Natural killer cell (primary cell): ENCODE data around the gene BORCS5. TPM values are rescaled to one million over a fixed set of nuclear protein-coding genes. Genes with fewer than 3 reads are reported as not detected.
"Not testable (repeated sequence)": the region's sequence is repeated elsewhere in the genome, so short reads cannot be mapped to it uniquely, and the experiment has no call there.

Experiments
- ATAC-seq, 3 donors: fragments of 150-1000 bp in 2 of 3; fragments of 200-7000 bp in 1 of 3; cut with Tn5 transposase; 1 replicate in 1 of 3; 2 replicates in 2 of 3; pipeline ENCODE4 v1.10.0; 2021; ENCODE audit warnings: mild to moderate bottlenecking in 2 of 3, moderate library complexity in 2 of 3
- DNase-seq, 2 donors: peaks; one replicate each; pipeline versions ENCODE4 v3.0.0 to v3.0.0-alpha.2; 2013 to 2021; ENCODE audit warnings: mixed read lengths in 1 of 2
- H3K27ac ChIP-seq: one replicate; pipeline ENCODE4 v1.5.1; 2013; ENCODE audit warnings: mild to moderate bottlenecking, low read length
- H3K27me3 ChIP-seq: one replicate; pipeline ENCODE4 v1.6.1; 2013; ENCODE audit warnings: low read length; ENCODE audit not compliant: control insufficient read depth, insufficient read depth
- H3K36me3 ChIP-seq: one replicate; pipeline ENCODE4 v1.6.1; 2013; ENCODE audit warnings: low read length; ENCODE audit not compliant: control insufficient read depth, insufficient read depth
- H3K4me1 ChIP-seq: one replicate; pipeline ENCODE4 v1.6.1; 2013; ENCODE audit warnings: low read length; ENCODE audit not compliant: control insufficient read depth, insufficient read depth
- H3K4me3 ChIP-seq: one replicate; pipeline ENCODE4 v1.5.1; 2013; ENCODE audit warnings: low read length
- H3K9me3 ChIP-seq: one replicate; pipeline ENCODE4 v1.6.1; 2013; ENCODE audit warnings: low read length; ENCODE audit not compliant: control insufficient read depth, insufficient read depth
- H3K27ac Mint-ChIP-seq, 2 donors: one replicate each; pipeline ENCODE4 v1.8.0; 2022; ENCODE audit warnings: mild to moderate bottlenecking in 2 of 2, mixed read lengths in 2 of 2, moderate library complexity in 1 of 2
- H3K27me3 Mint-ChIP-seq, 2 donors: one replicate each; pipeline ENCODE4 v1.8.0; 2022; ENCODE audit warnings: low read depth in 2 of 2, mixed read lengths in 2 of 2
- H3K36me3 Mint-ChIP-seq: one replicate; pipeline ENCODE4 v1.8.0; 2022; ENCODE audit warnings: mixed read lengths
- H3K4me1 Mint-ChIP-seq, 2 donors: one replicate each; pipeline ENCODE4 v1.8.0; 2022; ENCODE audit warnings: mixed read lengths in 2 of 2
- H3K4me3 Mint-ChIP-seq: one replicate; pipeline ENCODE4 v1.8.0; 2022; ENCODE audit warnings: mild to moderate bottlenecking, moderate library complexity, mixed read lengths
- H3K9me3 Mint-ChIP-seq, 2 donors: one replicate each; pipeline ENCODE4 v1.8.0; 2022; ENCODE audit warnings: mixed read lengths in 2 of 2
- WGBS: methylation state at CpG from one replicate; pipeline ENCODE4 v1.1.7; 2013; ENCODE audit warnings: missing lambda C conversion rate; ENCODE audit not compliant: insufficient coverage; 5-methylcytosine and 5-hydroxymethylcytosine counted together
- intact Hi-C: fragments of 100-400 bp; cut with micrococcal nuclease; formaldehyde crosslinking; loops from one replicate; pipeline ENCODE4 v1.14.2; 2022
- total RNA-seq, 4 donors: library from RNA; stranded (reverse); fragments of 120-200 nt in 1 of 4; gene quantifications; one replicate each; pipeline versions ENCODE4 v1.2.3 to v1.2.4, GENCODE V29; 2013 to 2022
- TF ChIP-seq, protein P1 (sequence below): fragments of 200-600 bp; IDR thresholded peaks from one replicate; pipeline ENCODE4 v1.8.0; 2022; ENCODE audit warnings: antibody characterized with exemption

BORCS5 gene
- total RNA-seq, 3 donors from 2014 or later (not counting 1 experiment from before 2014, with no cell fraction given): 28.5 to 32.8 (median 29.2) TPM

DNA sequence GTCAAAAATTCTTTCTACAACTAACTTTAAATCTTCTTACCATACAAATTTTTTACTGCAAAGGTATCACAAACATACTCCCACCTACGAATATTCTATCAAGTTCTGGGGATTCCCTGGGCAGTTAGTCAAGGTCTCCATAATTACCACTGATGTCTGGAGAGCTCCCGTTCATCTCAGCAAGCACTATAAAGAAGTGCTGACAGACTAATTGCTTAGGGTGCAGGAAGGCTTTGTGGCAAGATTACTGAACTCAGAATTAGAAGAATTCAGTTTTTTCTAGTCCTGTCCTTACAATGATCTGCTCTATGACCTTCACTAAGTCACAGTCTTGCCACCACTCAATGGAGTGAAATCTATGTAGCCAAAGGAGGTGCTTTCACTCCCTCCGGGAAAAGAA lies 144.2 kb downstream of the BORCS5 start:
- Mint-ChIP-seq H3K27ac (peak overlapping the region in 1 of 2 donors; percentile 33), H3K4me3 (no peak overlapping the region), H3K4me1 (peaks cover 9% of the 10 kb centered on the region in 2 donors), H3K9me3 (no peaks in the 10 kb centered on the region), H3K36me3 (no peaks in the 10 kb centered on the region), H3K27me3 (no peaks in the 10 kb centered on the region)
- Histone ChIP-seq H3K27me3 (no peaks in the 10 kb centered on the region), H3K36me3 (no peaks in the 10 kb centered on the region), H3K4me1 (peaks cover 4% of the 10 kb centered on the region), H3K27ac (no peak overlapping the region), H3K4me3 (no peak overlapping the region), H3K9me3 (no peaks in the 10 kb centered on the region)
- WGBS: 84% methylated on average over 3 of the region's 3 CpGs
- ATAC-seq (no peak), DNase-seq (peak in 1 of 2 donors; percentile 28)
- TF ChIP-seq, protein P1, sequence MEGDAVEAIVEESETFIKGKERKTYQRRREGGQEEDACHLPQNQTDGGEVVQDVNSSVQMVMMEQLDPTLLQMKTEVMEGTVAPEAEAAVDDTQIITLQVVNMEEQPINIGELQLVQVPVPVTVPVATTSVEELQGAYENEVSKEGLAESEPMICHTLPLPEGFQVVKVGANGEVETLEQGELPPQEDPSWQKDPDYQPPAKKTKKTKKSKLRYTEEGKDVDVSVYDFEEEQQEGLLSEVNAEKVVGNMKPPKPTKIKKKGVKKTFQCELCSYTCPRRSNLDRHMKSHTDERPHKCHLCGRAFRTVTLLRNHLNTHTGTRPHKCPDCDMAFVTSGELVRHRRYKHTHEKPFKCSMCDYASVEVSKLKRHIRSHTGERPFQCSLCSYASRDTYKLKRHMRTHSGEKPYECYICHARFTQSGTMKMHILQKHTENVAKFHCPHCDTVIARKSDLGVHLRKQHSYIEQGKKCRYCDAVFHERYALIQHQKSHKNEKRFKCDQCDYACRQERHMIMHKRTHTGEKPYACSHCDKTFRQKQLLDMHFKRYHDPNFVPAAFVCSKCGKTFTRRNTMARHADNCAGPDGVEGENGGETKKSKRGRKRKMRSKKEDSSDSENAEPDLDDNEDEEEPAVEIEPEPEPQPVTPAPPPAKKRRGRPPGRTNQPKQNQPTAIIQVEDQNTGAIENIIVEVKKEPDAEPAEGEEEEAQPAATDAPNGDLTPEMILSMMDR: no peak
- intact Hi-C loops: no loop called here

DNA sequence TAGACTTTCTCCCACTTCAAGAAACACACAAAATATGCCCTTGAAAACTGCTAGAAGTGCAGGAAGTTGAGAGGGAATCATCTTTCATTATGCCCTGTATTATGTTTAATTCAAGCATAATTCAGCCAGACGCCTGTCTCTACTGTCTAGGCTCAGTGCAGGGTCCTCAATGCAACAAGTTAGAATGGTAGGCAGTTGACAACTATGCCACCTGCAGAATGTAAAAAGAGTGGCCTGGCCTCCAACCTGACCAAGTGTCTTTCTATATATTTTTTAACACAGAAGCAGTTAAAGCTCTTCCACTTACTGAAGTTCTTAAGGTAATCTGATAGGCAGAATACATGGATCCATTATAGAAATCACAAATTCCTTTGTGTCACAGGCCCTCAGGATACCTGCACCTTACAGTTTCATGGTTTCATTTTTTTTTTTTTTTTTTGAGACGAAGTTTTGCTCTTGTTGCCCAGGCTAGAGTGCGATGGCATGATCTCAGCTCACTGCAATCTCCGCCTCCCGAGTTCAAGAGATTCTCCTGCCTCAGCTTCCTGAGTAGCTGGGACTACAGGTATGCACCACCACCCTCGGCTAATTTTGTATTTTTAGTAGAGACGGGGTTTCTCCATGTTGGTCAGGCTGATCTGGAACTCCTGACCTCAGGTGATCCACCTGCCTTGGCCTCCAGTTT lies 145.4 kb downstream of the BORCS5 start:
- H3K27ac ChIP-seq, H3K4me3 Mint-ChIP-seq, H3K36me3 Mint-ChIP-seq, H3K36me3 ChIP-seq, H3K9me3 ChIP-seq, H3K9me3 Mint-ChIP-seq, H3K27me3 ChIP-seq, H3K4me1 ChIP-seq, ATAC-seq, intact Hi-C loops, H3K27ac Mint-ChIP-seq, H3K27me3 Mint-ChIP-seq, H3K4me3 ChIP-seq: not testable (repeated sequence)
- peak in 1 of 2 donors; percentile 26 for DNase-seq
- peaks cover 13 to 14% of the 10 kb centered on the region in 2 donors for H3K4me1 Mint-ChIP-seq
- WGBS: 88% methylated on average over 7 of the region's 7 CpGs

DNA sequence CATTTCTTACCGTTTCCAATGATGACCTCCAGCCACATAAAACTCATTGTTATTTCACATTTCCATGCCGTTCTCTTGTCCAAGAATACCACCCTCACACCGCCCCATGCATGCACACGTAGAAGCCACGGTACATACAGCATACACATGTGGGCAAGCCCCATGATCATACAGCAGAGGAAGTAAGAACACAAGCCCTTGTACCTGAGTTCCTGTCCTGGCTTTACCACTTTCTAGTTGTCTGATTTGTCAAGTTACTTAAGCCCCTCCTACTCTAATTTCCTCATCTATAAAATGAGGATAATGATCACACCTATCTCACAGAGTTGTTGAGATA lies 145.9 kb downstream of the BORCS5 start:
- H3K27me3 ChIP-seq: no peaks in the 10 kb centered on the region
- Mint-ChIP-seq H3K4me3 (no peak overlapping the region), H3K9me3 (no peaks in the 10 kb centered on the region), H3K36me3 (no peaks in the 10 kb centered on the region), H3K27ac (no peak overlapping the region), H3K27me3 (no peaks in the 10 kb centered on the region), H3K4me1 (peaks cover 13 to 14% of the 10 kb centered on the region in 2 donors)
- 85% methylated on average over 5 of the region's 5 CpGs for WGBS
- peak in 1 of 2 donors; percentile 52 for DNase-seq
- no peaks in the 10 kb centered on the region for H3K36me3 ChIP-seq
- H3K4me3 ChIP-seq: no peak overlapping the region
- H3K4me1 ChIP-seq: peaks cover 4% of the 10 kb centered on the region
- ATAC-seq: no peak
- no peak overlapping the region for H3K27ac ChIP-seq
- H3K9me3 ChIP-seq: no peaks in the 10 kb centered on the region
- TF ChIP-seq, protein P1: no peak
- intact Hi-C loops: no loop called here

DNA sequence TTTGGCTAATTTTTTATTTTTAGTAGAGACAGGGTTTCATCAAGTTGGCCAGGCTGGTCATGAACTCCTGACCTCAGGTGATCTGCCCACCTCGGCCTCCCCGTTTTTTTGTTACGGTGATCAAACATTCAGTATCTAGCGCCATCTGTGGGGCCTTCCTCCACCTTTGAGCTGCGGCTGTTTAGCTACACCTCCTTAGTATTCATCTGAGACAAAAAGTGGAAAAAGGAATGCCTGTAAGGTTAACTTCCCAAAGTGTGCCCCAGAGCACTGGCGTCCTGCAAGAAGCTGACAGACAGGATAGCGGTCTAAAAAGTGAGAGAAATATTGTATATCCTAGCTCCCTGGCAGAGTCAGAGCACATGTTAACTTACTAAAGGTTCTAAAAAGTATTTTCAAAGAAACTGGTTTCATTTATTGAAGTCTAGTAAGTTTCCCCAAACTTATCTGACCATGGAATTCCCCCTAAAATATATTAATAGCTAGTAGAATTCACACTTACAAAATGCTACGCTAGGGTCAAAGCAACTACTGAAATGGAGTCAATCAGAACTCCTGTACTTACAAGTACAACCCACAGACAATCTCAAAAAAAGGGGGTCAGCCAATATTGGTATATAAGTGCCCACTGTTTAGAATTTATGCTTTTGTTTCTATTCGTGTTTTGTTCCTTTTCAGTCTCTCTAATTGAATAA lies 146.7 kb downstream of the BORCS5 start:
- H3K36me3 Mint-ChIP-seq: no peaks in the 10 kb centered on the region
- intact Hi-C loops: no loop called here
- no peak overlapping the region for H3K4me3 Mint-ChIP-seq
- H3K36me3 ChIP-seq: no peaks in the 10 kb centered on the region
- H3K27ac ChIP-seq: no peak overlapping the region
- no peaks in the 10 kb centered on the region for H3K9me3 ChIP-seq
- TF ChIP-seq, protein P1: no peak
- no peaks in the 10 kb centered on the region for H3K27me3 ChIP-seq
- peaks cover 4% of the 10 kb centered on the region for H3K4me1 ChIP-seq
- H3K4me3 ChIP-seq: no peak overlapping the region
- DNase-seq (peak in 1 of 2 donors; percentile 69), ATAC-seq (no peak)
- 76% methylated on average over 8 of the region's 9 CpGs for WGBS
- no peaks in the 10 kb centered on the region for H3K9me3 Mint-ChIP-seq
- peaks cover 13 to 14% of the 10 kb centered on the region in 2 donors for H3K4me1 Mint-ChIP-seq
- no peak overlapping the region for H3K27ac Mint-ChIP-seq
- H3K27me3 Mint-ChIP-seq: no peaks in the 10 kb centered on the region
